Activated naive CD4-positive, alpha-beta T cell treated with anti-CD3 and anti-CD28 coated beads, Interleukin-2, amount 50 U/mL, for 24 hours (primary cell): ENCODE data around the gene CTBP2.

Experiments
- H3K27ac Mint-ChIP-seq: one replicate; pipeline ENCODE4 v1.8.0; 2021; ENCODE audit warnings: mild to moderate bottlenecking, mixed read lengths
- H3K27me3 Mint-ChIP-seq: one replicate; pipeline ENCODE4 v1.8.0; 2021; ENCODE audit warnings: mixed read lengths
- H3K36me3 Mint-ChIP-seq: one replicate; pipeline ENCODE4 v1.8.0; 2021; ENCODE audit warnings: mixed read lengths
- H3K4me1 Mint-ChIP-seq: one replicate; pipeline ENCODE4 v1.8.0; 2021; ENCODE audit warnings: mixed read lengths
- H3K4me3 Mint-ChIP-seq: one replicate; pipeline ENCODE4 v1.8.0; 2021; ENCODE audit warnings: mild to moderate bottlenecking, mixed read lengths
- H3K9me3 Mint-ChIP-seq: one replicate; pipeline ENCODE4 v1.8.0; 2021; ENCODE audit warnings: mixed read lengths

CTBP2 gene

GRCh38 chr10:125144693-125145623 is 15.4 kb downstream of the CTBP2 start:
- no peak overlapping the region for H3K4me3 Mint-ChIP-seq
- peaks cover 19% of the 10 kb centered on the region for H3K27me3 Mint-ChIP-seq
- H3K9me3 Mint-ChIP-seq, result no peaks in the 10 kb centered on the region
- H3K36me3 Mint-ChIP-seq, result no peaks in the 10 kb centered on the region
- H3K27ac Mint-ChIP-seq, result no peak overlapping the region
- peaks cover 3% of the 10 kb centered on the region for H3K4me1 Mint-ChIP-seq

GRCh38 chr10:125144206-125144605 is 16.2 kb downstream of the CTBP2 start:
- peaks cover 16% of the 10 kb centered on the region for H3K27me3 Mint-ChIP-seq
- peaks cover 3% of the 10 kb centered on the region for H3K4me1 Mint-ChIP-seq
- H3K36me3 Mint-ChIP-seq, result no peaks in the 10 kb centered on the region
- no peak overlapping the region for H3K4me3 Mint-ChIP-seq
- H3K9me3 Mint-ChIP-seq, result no peaks in the 10 kb centered on the region
- H3K27ac Mint-ChIP-seq, result no peak overlapping the region

GRCh38 chr10:125142946-125143345 is 17.4 kb downstream of the CTBP2 start:
- Mint-ChIP-seq H3K27ac (no peak overlapping the region), H3K9me3 (no peaks in the 10 kb centered on the region), H3K4me3 (no peak overlapping the region), H3K27me3 (peaks cover 15% of the 10 kb centered on the region), H3K4me1 (peaks cover 3% of the 10 kb centered on the region), H3K36me3 (no peaks in the 10 kb centered on the region)

GRCh38 chr10:125141860-125142484 is 18.4 kb downstream of the CTBP2 start:
- Mint-ChIP-seq H3K27ac (no peak overlapping the region), H3K36me3 (no peaks in the 10 kb centered on the region), H3K27me3 (peaks cover 14% of the 10 kb centered on the region), H3K9me3 (no peaks in the 10 kb centered on the region), H3K4me3 (no peak overlapping the region), H3K4me1 (peaks cover 3% of the 10 kb centered on the region)

- Mint-ChIP-seq H3K36me3 (no peaks in the 10 kb centered on the region), H3K9me3 (no peaks in the 10 kb centered on the region), H3K27ac (no peak overlapping the region), H3K4me1 (peaks cover 3% of the 10 kb centered on the region), H3K4me3 (no peak overlapping the region), H3K27me3 (peaks cover 11% of the 10 kb centered on the region)
Observed at GRCh38 chr10:125141150-125141859, 19.1 kb downstream of the CTBP2 start.

GRCh38 chr10:125140151-125140550 is 20.2 kb downstream of the CTBP2 start:
- H3K4me1 Mint-ChIP-seq, result peaks cover 3% of the 10 kb centered on the region
- H3K27ac Mint-ChIP-seq, result no peak overlapping the region
- no peaks in the 10 kb centered on the region for H3K9me3 Mint-ChIP-seq
- no peaks in the 10 kb centered on the region for H3K36me3 Mint-ChIP-seq
- no peak overlapping the region for H3K4me3 Mint-ChIP-seq
- H3K27me3 Mint-ChIP-seq, result peaks cover 10% of the 10 kb centered on the region

- no peak overlapping the region for H3K4me3 Mint-ChIP-seq
- no peaks in the 10 kb centered on the region for H3K36me3 Mint-ChIP-seq
- H3K27ac Mint-ChIP-seq, result no peak overlapping the region
- H3K27me3 Mint-ChIP-seq, result peaks cover 4% of the 10 kb centered on the region
- H3K9me3 Mint-ChIP-seq, result no peaks in the 10 kb centered on the region
- H3K4me1 Mint-ChIP-seq, result no peaks in the 10 kb centered on the region
Observed at GRCh38 chr10:125137601-125138438, 22.5 kb downstream of the CTBP2 start.

GRCh38 chr10:125136087-125136486 is 24.3 kb downstream of the CTBP2 start:
- Mint-ChIP-seq H3K4me3 (no peak overlapping the region), H3K27me3 (peaks cover 4% of the 10 kb centered on the region), H3K36me3 (no peaks in the 10 kb centered on the region), H3K4me1 (no peaks in the 10 kb centered on the region), H3K9me3 (no peaks in the 10 kb centered on the region), H3K27ac (no peak overlapping the region)

- Mint-ChIP-seq H3K27ac (no peak overlapping the region), H3K27me3 (peaks cover 4% of the 10 kb centered on the region), H3K4me3 (no peak overlapping the region), H3K4me1 (no peaks in the 10 kb centered on the region), H3K9me3 (no peaks in the 10 kb centered on the region), H3K36me3 (no peaks in the 10 kb centered on the region)
Observed at GRCh38 chr10:125135771-125136035, 24.7 kb downstream of the CTBP2 start.

GRCh38 chr10:125134916-125135770 is 25.2 kb downstream of the CTBP2 start:
- no peak overlapping the region for H3K4me3 Mint-ChIP-seq

GRCh38 chr10:125134483-125134848 is 25.9 kb downstream of the CTBP2 start:
- Mint-ChIP-seq H3K9me3 (no peaks in the 10 kb centered on the region), H3K4me3 (no peak overlapping the region), H3K4me1 (no peaks in the 10 kb centered on the region), H3K36me3 (no peaks in the 10 kb centered on the region), H3K27ac (no peak overlapping the region), H3K27me3 (peaks cover 4% of the 10 kb centered on the region)

More at GRCh38 chr10:125134916-125135770, 25.2 kb downstream of the CTBP2 start:
- Mint-ChIP-seq H3K27ac (no peak overlapping the region), H3K4me1 (no peaks in the 10 kb centered on the region), H3K27me3 (peaks cover 4% of the 10 kb centered on the region), H3K36me3 (no peaks in the 10 kb centered on the region), H3K9me3 (no peaks in the 10 kb centered on the region)

GRCh38 chr10:125133696-125134482 is 26.5 kb downstream of the CTBP2 start:
- Mint-ChIP-seq H3K4me3 (no peak overlapping the region), H3K27ac (no peak overlapping the region), H3K36me3 (no peaks in the 10 kb centered on the region), H3K9me3 (no peaks in the 10 kb centered on the region), H3K4me1 (no peaks in the 10 kb centered on the region), H3K27me3 (peaks cover 4% of the 10 kb centered on the region)

GRCh38 chr10:125132344-125132743 is 28.0 kb downstream of the CTBP2 start:
- no peaks in the 10 kb centered on the region for H3K36me3 Mint-ChIP-seq

GRCh38 chr10:125130916-125131315 is 29.4 kb downstream of the CTBP2 start:
- H3K4me1 Mint-ChIP-seq, result no peaks in the 10 kb centered on the region
- peaks cover 1% of the 10 kb centered on the region for H3K27me3 Mint-ChIP-seq
- H3K36me3 Mint-ChIP-seq, result no peaks in the 10 kb centered on the region
- no peak overlapping the region for H3K27ac Mint-ChIP-seq
- H3K9me3 Mint-ChIP-seq, result no peaks in the 10 kb centered on the region
- H3K4me3 Mint-ChIP-seq, result no peak overlapping the region

More at GRCh38 chr10:125132344-125132743, 28.0 kb downstream of the CTBP2 start:
- no peaks in the 10 kb centered on the region for H3K9me3 Mint-ChIP-seq
- no peaks in the 10 kb centered on the region for H3K4me1 Mint-ChIP-seq
- H3K4me3 Mint-ChIP-seq, result no peak overlapping the region
- no peak overlapping the region for H3K27ac Mint-ChIP-seq
- peaks cover 1% of the 10 kb centered on the region for H3K27me3 Mint-ChIP-seq
